NCI-H2107 treated with DMSO at 0.1 percent for 48 hours (cell line): Measurements from ENCODE around the gene TOMM34.

Experiments used
- DNase-seq: peaks from one replicate; lab custom pipeline; 2025; ENCODE audit not compliant: unreplicated experiment; lab: John Stamatoyannopoulos, UW

TOMM34 gene

DNA sequence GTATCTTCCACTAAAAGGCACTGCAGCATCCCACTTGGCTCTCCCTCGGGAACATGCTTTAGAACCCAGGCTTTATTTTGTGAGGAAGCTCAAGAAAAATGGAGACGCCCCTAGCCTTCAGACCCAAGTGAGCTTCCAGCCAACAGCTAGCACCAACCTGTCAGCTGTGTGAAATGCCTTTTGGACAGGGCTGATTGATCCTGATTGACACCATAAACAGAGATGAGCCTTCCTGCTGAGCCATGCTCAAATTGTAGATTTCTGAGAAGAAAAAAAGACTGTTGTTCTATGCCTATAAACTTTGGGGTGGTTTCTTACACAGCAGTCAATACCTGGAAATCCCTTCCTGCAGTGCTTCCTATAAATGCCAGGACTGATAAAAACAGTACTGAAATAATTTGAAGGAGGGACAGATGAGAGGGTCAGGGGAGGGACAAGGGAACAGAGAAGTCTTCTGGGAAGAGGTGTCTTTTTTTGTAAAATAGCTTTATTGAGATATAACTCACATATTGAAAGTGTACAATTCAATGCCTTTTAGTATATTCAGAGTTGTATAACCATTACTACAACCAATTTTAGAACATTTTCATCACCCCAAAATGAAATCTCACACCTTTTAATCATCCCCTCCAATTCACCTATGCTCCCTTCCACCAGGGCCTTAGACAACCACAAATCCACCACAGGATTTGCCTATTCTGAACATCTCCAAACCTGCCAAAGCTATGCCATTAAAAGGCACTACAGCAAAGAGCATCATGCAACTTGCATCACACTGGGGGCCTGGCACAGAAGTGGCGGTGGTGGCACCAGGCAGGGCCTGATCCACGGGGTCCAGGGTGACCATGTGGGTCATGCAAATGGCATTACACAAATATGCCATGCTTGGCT, 3.4 kb upstream of the TOMM34 start:
- DNase-seq = no peak

DNA sequence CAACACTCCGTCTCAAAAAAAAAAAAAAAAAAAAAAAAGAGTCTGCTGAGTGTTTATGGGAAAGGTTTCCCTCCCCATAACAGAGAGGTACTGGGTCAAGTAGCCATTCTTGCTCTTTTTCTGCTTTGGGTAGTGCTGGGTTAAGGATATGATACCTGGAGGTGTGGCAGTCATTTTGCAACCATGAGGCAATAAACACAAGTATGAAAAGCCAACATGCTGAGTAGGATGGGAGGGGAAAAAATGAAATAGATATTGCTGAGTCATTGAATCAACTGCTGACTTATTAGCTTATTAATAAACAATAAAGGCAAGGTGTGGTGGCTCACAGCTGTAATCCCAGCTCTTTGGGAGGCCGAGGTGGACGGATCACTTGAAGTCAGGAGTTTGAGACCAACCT, 2.3 kb upstream of the TOMM34 start:
- DNase-seq = no peak

DNA sequence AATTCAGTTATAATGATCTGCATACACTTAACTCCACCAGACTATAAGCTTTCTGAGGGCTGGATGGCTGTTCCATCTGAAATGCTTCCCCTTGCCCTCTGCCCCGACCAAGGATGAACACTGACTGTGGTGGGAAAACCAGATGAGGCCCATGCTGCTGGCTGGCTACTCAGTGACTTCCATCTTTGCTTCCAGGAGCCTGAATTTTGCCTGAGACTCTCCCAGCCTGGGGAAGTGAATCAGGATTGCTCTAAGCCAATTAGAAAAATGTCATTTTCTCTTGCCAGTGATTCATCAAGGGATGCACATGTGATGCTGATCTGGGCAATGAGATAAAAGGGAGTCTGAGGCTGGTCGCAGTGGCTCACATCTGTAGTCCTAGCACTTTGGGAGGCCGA, 1.7 kb upstream of the TOMM34 start:
- no peak for DNase-seq

DNA sequence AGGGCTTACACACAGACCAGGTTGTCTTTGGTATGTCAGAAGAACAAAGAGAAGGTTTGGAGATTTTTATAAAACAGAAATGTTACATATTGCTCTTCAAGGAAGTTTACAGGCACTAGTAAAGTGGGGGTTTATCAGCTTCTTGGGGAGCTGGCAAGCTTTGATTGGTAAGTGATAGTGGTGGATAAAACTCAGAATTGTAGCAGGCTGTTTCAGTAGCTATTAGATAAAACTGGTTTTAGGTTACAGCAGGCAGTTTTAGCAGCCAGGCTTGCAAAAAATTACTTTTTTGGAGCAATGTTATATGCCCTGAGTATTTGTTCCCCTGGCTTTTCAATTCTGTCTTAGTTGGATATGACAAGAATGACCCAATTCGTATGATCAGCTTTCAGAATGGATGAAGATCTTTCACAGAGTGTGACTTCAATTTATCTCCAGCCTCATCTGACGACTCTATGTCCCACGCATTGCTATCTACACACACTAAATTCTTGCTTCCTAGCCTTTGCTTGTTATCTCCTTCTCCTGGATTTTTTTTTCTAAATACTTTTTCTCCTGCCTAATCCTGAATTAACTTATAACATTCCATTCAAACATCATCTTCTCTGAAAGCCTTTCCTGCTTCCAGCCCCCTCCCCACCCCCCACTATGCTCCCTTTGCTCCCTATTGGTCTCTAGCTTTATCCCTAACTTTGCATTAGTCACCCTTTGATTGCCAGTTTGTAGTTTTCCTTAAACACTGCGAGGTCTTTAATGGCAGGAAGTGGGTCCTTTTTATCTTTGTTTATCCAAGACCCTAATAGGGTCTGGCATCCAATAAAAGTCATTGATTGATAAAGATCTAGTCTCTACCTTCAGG, 1.0 kb upstream of the TOMM34 start:
- DNase-seq = no peak

DNA sequence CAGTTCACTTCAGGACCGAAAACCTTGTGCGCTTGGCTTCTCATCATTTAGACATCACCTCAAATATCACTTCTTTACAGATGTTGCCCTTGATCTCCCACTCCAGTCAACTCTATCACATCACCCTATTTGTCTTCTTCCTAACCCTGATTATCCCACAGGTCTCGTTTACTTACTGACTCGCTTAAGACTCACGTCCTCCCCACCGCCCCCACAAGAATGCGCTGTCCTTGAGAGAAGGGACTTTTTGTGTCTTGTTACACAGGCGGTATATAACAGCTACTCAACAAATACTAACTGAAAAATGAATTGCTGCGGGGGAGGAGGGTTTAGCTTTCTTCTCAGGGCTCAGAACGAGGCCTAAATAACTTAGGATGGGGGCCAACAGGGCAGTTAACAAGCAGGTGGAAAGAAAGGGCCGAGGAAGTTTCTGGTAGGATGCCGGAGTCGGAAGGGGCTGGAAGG, 527 bp downstream of the TOMM34 start:
- DNase-seq = no peak

DNA sequence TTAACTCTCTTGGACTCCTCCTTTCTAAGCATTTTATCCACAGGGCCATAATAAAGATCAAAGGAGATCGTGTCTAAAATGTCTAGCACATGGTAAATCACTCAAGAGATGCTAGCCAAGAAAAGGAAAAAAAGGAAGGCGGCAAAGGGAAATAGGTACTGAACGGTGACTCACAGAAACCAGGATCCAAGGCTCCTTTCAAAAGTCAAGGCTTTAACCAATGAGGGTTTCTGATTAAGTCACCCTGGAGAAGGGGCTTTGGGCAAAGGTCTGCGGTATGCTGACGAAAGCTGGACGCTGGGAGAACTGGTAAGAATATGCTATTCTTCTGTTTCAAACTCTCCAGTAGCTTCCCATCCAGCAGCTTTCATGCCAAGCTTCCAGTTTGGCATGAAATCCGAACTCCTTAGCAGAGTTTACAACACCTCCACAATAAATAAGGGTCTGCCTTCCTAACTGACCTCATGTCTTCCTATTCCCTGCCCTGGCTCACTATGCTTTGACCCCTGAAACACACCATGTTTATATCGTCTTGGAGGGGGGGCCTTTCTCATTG, 1.0 kb downstream of the TOMM34 start:
- no peak for DNase-seq

DNA sequence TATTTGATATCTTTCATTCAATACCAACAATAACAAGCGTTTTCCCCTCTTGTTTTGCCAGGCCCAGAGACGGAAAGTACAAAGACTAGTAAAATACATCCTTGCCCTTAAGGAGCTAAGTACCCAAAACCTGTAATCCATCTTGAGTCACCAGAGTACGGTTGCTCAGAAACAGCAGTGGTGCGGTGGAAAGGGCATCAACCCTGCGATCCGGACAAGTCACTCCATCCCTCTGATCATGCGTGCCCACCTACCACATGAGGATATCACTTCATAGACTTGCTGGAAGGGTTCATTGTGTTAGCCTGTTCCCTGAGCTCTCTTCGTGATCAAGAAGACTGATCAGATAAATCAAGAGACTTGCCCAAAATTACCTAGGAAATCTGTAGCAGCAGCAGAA, 1.9 kb downstream of the TOMM34 start:
- no peak for DNase-seq

DNA sequence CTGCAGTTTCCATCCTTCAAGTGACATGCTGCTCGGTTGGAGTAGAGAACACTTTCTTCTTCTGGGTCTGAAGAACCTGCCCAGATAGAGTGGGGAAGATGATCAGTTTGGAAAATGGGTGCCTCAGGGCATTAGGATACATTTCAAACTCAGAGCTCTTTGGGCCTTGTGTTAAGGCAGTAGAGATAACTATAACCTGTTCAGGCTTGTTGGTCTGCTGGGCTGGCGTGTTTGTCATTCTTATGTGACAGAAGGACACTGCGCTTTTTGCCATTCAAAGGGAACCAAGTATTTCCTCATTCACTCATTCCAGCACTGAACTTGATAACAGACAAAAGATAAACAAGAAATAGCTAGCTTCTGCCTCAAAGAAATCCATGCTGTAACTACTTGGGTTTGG, 3.8 kb downstream of the TOMM34 start:
- DNase-seq = no peak

DNA sequence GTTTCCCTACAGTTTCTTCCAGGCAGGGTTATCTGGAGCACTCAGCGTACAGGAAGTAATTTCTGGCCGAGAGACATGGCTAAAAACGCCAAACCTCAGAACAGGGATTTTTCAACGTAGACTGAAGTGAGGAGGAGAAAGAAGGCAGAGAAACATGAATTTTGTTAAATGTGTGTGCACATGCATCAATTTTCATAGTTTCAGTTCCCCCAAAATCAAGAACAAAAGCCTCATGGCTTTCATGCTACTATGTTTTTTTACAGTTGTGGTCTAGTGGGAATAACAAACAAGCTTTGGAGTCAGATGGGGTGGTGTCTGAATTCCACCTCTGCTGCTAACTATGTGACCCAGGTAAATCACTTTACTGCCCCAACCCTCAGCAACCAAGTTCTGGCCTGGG, 4.9 kb downstream of the TOMM34 start:
- DNase-seq = no peak

DNA sequence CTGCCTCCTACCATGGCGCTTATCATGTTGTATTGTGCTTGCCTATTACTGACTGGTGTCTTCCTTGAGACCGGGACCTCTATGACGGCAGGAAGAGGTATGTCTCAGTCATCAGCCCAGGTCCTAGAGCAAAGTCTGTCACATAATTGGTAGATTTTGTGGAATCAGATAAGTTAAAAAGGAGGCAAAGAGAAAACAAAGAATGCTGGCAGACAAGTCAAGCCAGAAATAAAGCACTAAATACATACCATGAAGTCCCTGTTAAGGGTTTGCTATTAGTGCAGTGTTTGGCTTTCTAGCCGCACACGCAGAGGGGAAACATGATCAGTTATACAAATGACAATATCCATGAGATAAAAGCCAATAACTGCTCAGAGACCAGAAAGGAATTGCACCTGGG, 6.0 kb downstream of the TOMM34 start:
- DNase-seq = no peak

DNA sequence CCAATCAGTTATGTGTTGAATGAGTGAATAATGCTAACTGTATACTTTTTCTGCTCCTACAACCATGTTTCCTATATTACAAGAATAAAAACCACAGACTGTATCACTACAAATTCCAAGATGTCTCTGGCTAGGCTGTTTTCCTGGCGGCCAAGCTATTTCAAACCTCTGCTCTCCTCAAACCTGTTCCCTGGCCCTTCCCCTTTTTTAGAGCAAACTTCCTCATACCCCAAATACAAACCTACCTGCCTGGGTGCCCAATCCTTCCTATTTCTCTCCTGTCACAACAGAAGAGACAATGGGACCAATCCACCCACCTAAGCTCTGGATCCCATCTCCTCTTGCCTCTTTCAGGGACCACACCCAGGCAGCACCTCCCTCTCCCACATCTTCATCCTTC, 7.5 kb downstream of the TOMM34 start:
- DNase-seq = no peak

DNA sequence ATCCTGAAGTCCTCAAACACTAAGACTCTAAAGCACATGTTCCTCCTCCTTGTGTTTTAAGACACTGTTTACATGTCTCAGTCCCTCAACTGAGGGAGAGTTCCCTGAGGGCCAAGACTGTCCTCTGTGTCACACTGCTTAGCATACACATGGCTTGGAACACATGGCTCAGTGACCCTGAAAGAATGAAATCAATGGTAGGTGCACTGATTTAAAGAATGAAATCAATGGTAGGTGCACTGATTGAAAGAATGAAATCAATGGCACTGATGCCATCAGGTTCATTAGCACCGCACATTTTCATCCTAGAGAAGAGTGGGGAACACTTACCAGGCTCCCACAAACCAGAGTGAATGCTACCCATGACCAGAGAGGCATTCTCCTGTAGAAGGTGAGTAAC, 9.8 kb downstream of the TOMM34 start:
- DNase-seq = no peak

DNA sequence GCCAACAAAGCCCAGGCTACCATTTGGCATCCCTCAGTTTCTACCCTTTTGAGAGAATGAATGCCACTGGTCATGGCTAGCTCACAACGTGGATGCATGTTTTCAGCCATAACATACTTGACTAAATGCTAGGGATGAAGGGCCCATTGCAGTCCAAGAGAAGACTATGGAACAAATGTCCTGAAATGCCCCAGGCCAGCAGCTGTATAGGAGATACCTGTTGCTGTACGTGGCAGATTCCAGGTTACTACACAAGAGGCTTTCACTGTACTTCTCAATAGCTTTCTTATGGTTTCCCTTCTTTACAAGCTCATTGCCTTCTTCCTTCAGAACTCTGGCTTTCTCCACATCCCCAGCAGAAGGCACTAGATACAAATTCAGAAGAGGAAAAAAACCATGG, 11.7 kb downstream of the TOMM34 start:
- no peak for DNase-seq

DNA sequence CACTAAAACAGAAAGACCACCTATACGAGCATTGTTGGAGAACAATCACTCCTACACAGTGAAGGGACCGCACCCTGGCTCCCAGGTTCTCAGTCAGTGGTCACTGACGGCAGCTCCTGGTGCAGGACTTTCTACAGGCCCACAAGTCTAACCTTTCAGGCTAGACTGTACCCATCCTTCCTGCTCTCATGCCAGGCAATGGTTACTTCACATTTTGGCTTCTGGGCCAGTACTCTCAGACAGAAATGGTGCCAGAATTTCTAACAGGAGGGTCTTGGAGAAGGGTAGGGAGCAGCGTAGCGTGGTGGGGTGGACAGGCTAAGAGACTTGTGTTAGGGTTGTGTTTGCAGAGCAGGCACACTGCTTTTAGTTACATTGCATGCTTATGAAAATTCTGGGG, 12.1 kb downstream of the TOMM34 start:
- no peak for DNase-seq

DNA sequence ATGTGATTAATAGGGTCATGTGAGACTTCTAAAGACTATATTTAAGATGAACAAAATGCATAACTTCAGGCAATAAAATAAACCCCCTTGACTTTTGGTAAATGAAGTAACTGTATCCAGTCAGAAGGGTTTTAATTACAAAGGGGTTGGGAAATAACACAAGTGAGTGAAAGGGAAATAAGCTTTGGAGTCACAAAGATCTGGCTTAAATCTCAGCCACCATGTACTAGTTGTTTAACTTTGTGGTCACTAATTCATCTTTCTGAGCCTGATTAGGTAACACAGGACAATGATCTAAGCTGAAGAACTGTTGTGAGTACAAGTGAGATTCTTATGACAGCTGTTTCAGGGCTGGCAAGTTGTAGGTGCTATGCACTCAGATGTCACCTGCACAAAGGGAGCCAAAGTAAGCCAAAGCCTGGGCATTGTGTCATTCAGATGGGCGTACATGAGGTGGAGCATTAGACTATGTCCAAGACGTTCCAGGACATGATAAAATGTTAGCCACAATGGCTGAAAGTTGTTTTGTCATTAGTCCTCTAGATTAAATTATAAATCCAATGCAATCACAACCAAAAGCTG, 13.8 kb downstream of the TOMM34 start:
- no peak for DNase-seq

DNA sequence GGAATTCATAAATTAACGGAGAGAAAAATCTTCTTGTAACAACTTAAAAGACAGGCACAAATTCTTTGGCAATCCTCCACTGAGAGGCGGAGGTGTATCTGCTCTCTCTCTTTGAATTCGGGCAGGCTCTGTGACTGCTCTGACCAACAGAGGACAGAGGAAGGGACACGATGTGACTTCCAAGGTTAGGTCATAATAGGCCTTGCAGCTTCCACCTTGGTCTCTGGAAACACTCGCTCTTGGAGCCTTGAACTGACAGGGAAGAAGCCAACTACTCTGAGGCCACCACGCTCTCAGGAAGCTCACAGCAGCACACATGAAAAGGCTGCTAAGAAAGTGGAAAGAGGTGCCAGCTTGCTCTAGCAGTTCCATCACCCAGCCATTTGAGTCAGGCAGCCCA, 14.9 kb downstream of the TOMM34 start:
- no peak for DNase-seq

DNA sequence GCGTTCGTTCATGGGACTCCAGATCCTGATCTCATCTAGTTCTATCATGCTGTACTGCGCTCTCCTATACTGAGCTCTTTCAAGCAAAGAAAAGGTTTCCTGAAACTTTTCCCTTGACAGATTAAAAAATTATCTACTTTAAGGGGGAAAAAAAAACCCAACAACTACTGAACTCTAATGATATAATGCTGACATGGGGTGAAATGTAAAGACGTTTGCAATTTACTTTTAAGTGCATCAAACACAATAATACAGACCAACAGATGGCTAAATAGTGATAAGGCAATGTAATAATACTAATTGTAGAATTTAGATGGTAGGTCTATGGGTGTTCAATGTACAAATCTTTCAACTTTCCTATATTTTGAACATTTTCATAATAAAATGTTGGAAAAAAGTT, 16.4 kb downstream of the TOMM34 start:
- no peak for DNase-seq

DNA sequence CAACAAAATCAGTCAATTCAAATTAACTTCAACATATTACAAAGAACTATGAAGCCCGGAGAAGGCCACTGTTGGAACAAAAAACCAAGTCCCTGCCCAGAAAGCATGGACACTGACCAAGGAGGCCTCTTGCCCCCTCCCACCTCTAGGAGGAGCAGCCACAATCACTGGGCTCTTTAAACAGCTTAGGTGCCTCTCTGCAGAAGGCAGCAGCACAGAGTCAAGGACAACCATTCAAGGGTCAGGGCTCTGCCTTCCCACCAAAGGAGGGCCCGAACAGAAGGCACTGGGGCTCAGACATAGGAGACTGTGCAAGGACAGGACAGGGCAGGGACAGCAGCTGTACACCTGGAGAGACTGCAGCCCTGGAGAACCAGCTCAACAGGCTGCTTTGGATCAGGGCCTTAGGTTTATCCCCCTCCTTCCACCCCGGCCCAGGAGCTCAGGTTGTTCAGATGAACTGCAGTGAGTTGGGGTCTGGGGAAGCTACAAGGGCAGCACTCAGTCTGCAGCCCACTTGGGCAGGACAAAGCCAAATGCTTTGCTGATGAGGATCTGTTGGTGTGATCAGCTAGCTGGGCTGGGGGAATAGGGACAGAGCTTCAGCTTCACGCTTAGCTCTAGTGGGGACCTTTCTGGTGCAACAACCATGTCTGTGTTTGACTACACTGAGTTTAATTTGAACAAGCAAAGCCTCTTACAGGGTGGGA, 17.8 kb downstream of the TOMM34 start:
- DNase-seq = no peak

DNA sequence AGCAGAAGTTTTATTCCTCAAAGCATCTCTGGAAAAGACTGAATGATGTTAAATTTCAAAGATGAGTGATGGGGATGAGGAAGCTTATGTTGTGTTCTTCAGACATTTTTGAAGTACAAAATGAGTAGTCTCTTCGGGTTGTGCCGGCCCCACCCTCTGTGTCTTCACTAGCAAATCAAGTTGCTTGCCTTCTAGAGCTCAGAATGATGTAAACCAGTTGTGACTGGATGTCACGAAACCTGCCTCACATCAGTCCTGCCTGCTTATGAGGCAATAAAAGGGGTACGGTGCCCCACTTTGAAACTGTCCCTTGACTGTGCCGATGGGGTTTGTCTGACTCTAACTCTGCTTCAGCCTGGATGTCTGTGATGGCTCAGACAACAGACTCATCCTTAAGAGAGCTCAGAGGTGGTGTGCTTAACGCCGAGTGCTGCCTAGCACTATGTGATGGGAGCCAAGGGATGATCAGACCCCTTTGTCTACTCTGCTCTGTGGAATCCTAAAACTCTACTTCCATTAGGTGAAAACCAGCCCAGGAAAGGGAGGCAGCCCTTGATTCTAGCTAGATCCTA, 19.0 kb downstream of the TOMM34 start:
- no peak for DNase-seq

DNA sequence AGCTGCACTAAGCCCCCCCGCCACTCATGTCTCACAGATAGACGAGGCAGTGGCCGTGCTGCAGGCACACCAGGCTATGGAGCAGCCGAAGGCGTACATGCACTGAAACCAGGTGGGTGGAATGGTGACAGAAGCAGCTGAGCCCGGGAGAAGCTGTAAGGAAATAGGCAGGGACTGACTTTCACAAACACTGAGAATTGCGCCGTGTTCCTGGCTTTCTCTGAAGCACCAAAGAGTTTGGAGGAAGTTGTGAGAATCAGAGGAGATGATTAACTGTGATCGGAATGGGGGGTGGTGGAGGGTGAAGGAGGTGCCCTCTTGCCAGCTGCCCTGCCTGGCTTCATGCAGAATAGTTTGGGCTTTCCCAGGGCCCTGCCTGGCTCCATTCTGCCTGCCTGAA, 21.6 kb downstream of the TOMM34 start:
- no peak for DNase-seq

DNA sequence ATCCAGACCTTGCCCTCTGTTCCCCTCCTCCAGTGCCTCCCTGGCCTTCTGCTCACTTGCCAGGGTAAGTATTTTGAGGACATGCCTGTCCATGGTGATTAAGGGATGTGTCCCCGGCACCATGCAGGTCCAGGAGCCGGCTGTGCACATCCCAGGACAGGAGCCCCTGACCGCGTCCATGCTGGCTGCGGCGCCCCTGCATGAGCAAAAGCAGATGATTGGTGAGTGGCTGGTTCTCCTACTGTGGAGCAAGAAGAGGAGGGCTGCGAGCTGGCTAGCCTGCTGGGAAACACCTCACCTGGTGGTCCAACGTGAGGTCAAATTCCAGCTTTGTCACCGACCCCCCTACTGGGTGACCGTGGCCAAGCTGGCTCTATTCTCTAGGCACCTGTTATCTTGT, 23.7 kb downstream of the TOMM34 start:
- DNase-seq = no peak
